Adrenal gland (tissue), 5 donors: Measurements from ENCODE around the gene FBXO28.

Experiments used
- POLR2A ChIP-seq, 2 donors: fragments of 450-650 bp; IDR thresholded peaks; one replicate each; pipeline ENCODE4 v1.6.1; 2017; ENCODE audit warnings: antibody characterized with exemption in 2 of 2, mild to moderate bottlenecking in 2 of 2, moderate library complexity in 1 of 2
- TF ChIP-seq, protein P1 (sequence below), 6 experiments: fragments of 450-650 bp in 4 of 6; fragments of 200-600 bp in 2 of 6; sonication (generic) in 1 of 6; IDR thresholded peaks; 1 replicate in 5 of 6; 2 replicates in 1 of 6; pipeline versions ENCODE4 v1.5.1 to v1.8.0; 2016 to 2021; ENCODE audit warnings: antibody characterized with exemption in 6 of 6, mild to moderate bottlenecking in 2 of 6, moderate library complexity in 1 of 6
- donor health status: DM: no; HTN: no; CAD: no.

DNA sequence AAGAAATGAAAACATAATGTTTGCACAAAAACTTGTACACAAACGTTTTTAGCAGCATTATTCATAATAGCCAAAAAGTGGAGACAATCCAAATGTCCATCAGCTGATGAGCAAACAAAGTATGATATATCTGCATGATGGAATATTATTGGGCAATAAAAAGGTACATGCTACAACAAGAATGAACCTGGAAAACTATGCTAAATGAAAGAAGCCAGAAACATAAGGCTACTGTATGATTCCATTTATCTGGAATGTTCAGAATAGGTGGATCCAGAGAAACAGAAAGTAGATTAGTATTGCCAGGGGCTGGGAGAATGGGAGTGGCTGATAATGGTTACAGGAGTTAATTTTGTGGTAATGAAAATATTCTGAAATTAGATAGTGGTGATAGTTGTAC, 19.0 kb downstream of the FBXO28 start:
- TF ChIP-seq, protein P1, sequence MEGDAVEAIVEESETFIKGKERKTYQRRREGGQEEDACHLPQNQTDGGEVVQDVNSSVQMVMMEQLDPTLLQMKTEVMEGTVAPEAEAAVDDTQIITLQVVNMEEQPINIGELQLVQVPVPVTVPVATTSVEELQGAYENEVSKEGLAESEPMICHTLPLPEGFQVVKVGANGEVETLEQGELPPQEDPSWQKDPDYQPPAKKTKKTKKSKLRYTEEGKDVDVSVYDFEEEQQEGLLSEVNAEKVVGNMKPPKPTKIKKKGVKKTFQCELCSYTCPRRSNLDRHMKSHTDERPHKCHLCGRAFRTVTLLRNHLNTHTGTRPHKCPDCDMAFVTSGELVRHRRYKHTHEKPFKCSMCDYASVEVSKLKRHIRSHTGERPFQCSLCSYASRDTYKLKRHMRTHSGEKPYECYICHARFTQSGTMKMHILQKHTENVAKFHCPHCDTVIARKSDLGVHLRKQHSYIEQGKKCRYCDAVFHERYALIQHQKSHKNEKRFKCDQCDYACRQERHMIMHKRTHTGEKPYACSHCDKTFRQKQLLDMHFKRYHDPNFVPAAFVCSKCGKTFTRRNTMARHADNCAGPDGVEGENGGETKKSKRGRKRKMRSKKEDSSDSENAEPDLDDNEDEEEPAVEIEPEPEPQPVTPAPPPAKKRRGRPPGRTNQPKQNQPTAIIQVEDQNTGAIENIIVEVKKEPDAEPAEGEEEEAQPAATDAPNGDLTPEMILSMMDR (IDR thresholded peaks at IDR 0.05), result no peak
- TF ChIP-seq POLR2A (IDR thresholded peaks at IDR 0.05), result no peak
